Activated CD4-positive, alpha-beta T cell treated with anti-CD3 and anti-CD28 coated beads, Interleukin-2, amount 50 U/mL, for 24 hours (primary cell): Measurements from ENCODE around the gene CAPS.
A peak's percentile ranks its signal among the peaks of the same experiment; 100 is the strongest.

Experiments used
- DNase-seq, 2 donors: peaks; one replicate each; pipeline ENCODE4 v3.0.0-alpha.2; 2020; ENCODE audit warnings: low read depth in 1 of 2, low spot score in 1 of 2

Gene CAPS

DNA sequence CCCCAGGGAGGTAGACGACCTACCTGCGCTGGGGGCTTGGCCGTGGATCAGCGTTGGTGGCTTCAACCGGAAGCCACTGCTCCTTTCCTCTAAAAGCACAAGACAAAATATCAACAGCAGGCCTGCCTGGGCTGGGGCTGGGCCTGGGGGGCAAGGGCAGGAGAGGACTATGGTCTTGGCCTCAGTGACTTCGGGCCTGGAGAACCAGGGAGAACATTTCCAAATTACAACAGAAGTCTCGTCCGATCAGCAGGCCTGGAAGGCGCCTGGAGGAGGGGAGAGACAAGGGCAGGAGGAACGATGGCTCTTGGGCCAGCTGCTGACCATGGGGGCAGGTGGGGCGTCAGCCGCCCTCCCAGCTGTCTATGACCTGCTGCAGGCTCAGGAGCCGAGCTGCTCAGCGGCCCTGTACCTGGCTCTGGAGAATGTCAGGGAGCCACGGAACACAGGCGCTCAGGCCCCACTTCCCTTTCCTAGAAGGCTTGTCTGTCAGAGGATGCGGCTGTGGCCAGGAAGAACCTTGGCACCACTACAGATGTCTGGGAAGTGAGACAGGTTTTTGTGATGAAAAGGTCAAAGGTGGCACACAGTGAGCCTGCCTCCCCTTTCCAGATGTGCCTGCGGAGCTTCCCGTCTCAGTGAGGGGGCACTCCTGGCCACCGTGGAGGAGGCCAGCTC, 19.5 kb downstream of the CAPS start:
- DNase-seq = no peak

DNA sequence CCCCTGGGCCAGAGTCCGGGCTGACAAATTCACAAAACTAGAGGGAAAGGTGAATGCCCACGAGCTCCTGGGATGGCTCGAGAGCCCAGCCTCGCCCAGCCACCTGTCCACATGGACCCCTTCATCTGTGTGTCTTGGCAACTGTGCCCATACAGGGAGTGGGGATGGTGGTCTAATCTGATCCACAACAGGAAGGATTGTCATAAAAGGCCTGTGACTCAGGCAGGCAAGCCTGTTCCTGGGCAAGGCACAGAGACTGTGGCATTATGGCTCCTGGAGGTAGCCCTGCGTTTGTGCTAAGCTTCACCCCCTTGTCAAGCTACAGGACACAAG, 20.0 kb downstream of the CAPS start:
- no peak for DNase-seq

DNA sequence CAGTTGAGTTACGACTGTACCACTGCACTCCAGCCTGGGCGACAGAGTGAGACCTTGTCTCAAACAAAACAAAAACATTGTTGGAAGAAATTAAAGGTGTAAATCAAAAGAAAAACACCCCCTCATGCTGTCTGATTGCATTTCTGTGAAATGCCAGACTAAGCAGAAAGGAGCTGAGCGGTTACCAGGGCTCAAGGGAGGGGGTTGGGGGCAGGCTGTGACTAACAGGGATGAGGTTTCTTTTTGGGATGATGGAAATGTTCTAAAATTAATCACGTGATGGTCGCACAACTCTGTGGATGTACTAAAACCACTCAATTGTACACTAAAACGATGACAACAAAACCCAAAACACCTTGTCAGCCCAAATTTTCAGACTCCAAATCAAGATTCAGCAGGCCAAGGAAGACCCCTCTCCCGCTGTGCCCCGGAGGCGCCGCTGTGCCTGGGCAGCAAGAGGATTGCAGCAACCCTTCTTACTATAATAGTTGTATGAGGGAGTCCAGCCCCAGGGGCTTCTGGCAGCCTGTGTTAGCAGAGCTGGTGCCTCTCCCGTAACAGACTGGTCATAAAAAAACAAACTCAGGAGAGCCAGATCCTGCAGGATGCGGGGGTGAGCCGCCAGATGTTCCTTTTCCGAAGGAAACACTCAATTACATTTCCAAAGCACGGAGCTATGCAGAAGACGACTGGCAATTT, 20.9 kb downstream of the CAPS start:
- DNase-seq = no peak

DNA sequence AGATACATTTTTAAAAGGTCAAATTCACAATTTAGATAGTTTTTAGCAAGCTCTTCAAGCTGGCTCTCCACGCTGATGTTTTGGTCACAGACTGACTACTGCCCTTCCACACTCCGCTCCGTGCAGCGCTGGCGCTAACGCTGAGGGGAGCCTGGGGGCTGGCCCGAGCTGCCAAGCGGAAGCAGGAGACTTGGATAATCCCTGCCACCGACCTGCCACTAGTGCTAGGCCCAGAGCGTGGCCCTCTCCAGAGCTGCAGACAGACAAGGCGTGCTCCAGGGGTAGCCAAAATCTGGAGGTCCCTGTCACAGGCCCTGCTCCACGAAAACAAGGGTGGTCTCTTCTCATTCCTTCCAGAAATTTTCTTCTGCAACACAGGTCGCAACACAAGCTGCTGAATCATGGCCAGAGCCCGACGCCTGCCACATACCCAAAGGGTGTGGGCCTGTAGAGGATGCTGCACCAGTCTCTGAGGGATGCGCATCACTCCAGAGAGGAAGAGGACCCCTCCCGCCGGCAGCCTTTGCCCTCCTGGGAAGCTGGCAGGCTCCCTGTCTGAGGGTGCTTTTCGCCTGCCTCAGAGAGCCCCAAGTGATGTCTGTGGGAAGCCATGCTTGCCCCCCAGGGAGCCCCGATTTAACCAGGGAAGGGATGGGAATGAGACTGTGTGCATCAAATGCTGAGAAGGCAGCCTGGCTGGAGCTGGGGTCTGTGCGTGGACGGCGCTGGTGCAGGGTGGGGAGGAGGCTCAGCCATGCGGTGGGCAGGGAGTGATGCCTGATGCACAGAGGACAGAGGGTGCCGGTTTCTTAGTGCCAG, 21.6 kb downstream of the CAPS start:
- no peak for DNase-seq

DNA sequence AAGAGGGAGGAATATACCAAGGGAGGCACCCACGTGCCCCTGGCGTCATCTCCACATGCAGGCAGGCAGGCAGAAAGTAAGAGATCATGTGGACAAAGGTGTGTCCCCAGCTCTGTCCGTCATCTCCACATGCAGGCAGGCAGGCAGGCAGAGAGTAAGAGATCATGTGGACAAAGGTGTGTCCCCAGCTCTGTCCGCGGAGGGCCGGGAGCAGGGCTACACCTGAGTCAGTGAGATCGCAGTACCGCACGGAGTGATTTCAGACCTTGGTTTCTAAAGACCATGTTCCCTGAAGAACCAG, 22.2 kb downstream of the CAPS start:
- no peak for DNase-seq

DNA sequence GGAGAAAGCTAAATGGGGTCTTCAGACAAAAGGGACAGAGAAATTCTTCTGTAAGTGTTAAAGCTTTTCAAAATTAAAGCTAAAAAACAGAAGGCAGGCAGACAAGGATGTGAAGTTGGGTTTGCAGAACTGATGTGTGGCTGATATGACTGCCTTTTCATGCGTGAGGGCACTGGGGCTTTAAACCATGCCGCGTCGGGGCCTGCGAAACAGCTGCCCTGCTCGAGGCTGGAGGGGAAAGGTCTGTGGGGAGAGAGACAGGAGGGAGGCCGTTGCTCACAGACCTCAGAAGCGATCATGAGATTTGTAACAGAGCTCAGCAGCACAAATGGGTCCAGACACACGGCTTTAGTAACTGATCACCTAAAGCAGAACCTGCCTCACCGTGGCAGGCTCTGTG, 23.5 kb downstream of the CAPS start:
- no peak for DNase-seq

DNA sequence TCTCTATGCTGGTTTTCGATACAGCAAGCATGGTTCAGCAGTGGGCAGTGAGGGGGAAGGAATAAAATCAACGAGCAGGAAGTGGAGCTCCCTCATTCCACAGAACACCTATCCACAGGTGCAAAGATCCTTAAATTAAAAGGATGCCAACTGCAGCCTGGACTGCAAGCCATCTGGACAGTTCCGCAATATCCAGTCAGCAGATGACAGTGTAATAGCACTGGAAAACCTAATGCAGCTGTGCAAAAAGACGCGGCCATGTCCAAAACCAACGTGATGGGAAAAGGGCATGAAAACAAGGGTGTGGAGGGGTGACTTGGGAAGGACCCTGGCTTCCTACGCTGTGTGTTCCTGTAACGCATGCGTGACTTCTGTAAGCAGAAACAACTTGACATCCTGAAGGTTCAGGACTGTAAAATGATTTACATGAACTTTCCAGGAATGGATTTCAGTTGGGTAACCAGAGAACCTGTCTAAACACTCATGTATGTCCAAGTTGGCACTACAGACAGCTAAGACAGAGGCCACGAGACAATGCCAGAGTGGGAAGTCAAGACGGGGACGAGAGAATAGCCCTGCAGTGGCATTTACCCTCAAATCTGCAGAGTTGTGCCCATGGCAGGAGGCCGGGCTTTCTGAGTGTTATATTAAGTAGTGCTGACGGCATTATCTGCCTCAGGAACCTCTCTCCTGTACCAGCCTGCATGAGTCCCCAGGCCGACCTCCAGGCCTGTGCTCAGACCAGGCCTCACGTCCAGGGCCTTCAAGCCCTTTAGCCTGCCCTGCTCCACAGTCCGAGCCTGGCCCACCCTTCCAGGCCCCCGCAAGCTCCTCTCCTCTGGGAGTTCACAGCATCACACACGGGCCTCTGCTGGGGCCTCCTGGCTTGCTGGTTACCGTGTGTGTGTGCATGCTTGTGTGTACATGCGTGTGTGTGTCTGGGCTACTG, 26.5 kb downstream of the CAPS start:
- DNase-seq = no peak

DNA sequence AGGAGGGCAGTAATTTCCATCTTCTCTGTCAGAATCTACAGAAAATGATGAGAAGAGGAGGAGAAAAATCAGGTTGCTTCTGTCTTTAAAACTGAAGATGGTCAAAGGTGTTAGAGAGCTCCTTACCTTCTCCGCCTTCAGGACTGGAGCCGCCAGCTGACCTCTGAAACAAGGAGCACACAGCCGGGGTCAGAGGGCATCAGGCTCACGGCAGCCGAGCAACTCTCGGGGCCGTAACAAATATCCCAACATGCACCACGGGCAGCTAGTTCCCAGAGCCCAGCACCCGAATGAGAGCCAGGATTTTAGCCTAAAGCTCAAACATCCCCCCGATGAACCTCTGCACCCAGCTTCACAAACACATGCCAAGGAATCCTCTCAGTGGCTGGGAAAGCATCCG, 27.6 kb downstream of the CAPS start:
- no peak for DNase-seq

DNA sequence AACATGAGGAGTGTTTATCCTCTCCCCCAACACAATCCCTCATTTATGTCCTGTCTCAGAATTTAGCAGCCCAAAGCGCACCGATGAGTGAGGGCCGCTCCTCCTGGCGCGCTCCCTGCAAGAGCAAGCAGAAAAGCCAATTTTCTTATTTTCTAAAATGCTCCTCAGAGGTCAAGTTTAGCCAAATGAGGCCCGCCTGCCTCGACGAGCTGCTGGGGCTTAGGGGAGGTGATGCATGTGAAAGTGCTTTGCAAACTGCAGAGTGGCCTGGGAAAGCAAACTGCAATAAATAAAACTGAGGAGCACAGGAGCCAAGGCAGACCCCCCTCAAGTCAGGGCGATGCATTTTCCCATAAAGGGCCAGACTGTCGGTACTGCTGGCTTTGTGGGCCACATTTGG, 29.0 kb downstream of the CAPS start:
- no peak for DNase-seq

DNA sequence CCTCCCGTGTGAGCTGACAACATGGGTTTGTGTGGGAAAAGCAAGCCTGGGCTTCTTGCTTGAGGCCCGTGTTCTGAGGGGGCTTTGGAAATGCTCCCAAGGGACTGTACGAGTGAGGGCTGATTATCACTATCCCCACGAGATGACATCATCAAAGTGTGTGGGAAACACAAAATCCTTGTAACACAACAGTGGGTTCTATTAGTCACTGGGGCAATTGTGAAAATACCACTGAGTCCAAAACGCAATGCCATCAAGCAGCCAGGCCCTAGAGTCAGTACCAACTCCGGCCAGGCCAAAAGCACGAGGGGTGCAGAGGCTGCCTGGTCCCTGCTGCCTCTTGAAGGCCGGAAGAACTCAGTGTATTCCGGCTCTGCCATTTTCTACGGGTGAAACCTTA, 29.6 kb downstream of the CAPS start:
- DNase-seq = no peak

DNA sequence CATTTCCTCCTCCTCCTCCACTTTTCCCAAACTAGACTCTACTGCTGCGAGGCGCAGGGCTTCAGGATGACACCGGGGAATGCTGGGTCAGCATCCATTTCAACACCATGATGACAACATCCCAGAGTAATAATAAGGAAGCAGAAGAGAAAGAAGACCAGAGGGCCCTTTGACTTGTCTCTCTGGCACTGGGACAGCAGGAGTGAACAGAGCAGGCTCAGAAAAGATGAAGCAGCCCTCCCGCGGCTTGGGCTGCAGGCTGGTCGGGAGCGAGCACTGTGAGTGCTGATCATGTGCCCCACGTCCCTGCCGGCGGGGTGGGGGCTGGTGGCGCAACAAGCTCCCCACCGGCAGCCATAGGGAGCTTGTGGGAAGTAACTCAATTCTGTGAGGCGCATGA, 33.4 kb downstream of the CAPS start:
- DNase-seq = no peak

DNA sequence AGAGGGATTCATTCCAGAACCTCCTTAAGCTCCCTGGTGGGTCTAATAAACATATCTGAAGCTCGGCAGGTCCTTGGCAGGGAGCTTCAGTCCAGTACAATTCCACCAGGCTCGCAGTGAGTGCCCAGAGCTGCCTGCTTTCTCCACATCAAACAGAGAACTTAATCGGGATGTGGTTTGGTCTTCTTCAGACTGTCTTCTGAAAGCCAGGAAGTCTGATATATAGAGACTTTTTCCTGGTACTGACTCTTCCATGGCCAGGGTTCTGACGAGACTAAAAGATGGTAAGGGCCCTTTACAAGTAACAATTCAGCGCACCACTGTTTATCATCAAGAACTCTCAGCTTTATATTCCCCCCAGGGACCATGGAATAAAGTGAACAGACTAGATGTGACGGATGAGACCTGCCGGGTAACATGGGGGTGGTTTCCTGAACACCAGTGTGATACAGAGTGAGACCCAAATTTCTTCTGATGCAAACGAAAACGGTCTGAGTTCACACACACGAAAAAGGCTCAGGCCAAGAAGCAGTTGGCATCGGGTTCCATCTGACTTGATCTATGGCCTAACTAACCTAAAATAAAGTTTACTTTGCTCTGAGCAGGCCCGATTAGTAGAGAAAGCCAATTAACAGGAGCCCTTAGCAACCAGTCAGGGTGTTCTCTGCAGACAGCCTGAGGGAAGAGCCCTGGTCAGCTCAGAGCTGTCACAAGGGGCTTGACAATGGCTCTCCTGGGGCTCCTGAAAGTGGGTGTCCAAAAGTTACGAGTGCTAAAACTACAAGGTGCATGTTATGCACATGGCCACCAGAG, 34.9 kb downstream of the CAPS start:
- DNase-seq = no peak

DNA sequence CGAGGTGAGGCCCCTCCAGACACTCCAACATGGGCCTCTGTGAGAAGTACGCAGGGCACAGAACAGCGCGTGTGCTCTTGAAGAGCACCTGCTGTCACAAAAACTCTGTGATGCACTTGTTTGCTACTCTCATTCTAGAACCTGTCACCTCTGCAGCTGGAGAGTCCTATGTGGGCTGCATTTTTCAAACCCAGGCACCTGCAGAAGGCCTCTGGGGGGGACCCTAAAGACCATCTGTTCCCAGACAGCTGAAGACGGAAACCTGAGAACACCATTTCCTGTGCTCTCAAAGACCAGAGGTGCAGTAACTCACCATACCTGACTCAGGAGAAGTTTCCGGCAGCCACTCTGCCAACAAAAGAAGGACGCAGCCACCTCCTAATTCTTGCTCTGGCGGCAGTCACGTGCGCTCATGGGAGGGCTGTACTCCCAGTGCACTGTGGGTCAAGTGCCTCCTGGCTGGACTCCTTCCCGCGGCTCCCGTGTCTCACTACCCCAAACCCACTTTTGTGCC, 35.8 kb downstream of the CAPS start:
- peak in 1 of 2 donors; percentile 24 for DNase-seq

DNA sequence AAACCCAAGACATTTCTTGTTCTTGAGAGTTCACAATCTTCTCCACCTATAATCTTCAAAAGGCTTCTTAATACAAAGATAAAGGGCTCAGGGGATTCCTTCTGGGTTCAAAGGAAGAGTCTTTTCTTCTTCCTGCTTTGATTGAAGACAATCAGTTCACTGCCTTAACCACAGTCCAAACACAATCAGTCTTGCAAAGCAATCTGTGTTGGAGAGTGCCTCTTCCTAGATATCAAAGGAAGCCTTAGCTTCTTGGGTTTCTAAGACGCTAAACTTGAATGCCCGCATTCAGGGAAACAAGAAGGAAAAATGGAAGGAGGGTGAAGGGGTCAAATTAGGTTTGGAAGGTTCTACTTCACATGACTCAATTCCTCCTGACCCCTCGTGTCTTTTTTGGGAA, 36.7 kb downstream of the CAPS start:
- no peak for DNase-seq

DNA sequence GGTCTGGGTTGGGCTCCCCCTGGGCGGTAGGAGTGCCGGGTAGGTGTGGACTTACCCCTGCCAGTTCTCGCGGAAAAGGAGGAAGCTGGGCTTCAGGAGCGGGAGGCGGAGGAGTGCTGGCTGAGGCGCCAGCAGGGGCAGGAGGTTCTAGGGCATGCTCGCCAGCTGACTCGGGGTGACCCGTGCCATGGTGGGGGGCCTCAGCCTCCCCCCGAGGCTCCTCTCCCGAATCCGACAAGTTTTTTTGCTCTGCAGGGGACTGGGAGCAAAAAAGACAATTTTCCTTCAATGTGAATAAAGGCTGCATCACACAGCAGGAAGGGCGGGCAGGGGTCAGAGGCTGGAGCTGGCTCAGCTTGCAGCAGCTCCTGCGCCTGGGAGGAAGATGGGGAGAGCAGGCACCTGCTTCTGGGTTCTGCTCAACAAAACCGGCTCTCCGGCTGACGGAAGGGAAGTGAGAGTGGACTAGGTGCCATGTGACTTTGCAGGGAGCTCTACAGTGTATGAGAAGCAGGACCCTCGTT, 37.3 kb downstream of the CAPS start:
- no peak for DNase-seq

DNA sequence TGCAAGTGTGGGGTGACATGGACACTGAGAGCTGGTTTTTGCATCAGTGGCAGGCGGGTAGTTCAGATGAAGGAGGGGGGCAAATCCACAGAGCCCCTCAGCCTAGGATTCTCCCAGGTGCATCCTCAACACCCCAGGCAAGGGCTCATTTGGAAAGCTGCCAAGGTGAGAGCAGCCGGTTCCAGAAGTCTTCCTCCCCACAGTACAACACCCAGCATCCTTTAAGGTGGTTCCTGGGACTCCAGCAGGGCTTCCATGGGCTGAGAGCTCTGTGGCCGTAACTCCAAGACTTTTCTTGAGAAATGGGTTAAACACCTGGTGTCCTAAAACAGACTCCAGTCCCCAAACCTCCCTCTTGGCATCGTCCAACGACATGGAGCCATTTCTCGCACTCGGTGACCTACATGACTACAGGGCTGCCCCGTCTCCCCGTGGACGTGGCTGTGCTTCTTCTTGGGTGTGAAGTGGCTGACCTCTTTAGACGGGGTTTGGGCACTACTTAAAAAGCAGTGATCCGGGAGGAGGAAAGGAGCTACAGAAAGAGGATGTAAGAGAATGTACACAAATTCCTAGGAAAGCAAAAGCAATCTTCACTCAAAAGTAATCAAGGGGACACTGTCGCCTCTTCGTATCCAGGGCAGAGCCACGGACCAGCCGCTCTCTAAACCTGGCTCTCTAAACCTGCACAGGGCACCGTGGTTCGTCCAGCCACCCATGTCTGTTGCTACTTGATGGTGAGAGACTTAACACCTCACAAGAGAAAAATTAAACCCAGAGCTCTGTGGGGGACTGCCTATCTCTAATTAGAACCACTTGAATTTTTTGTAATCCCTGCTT, 38.4 kb downstream of the CAPS start:
- no peak for DNase-seq

DNA sequence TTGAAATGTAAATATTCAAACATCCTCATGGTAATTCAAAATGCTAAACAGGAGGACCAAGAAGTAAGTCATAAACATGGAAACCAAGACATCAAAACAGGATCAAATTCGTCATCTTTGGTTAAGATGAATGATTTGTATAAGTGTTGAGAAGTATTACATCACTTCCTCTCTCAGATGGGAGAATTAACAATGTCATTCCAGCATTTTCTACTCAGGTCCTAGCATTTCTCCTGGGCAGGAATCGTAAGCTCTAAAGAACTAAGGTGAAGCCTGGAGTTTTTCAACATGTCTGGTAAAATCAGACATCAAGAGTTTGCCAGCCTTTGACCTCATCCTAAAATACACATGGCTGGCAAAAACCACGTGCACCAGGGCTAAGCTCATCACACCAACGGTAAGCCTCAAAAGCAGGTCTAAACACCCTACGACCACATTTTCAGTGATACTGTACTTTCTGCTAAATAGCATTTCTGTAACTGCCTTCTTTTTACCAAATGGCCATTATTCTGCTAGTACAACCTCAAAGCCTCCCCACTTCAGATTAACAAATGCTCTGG, 39.1 kb downstream of the CAPS start:
- no peak for DNase-seq

DNA sequence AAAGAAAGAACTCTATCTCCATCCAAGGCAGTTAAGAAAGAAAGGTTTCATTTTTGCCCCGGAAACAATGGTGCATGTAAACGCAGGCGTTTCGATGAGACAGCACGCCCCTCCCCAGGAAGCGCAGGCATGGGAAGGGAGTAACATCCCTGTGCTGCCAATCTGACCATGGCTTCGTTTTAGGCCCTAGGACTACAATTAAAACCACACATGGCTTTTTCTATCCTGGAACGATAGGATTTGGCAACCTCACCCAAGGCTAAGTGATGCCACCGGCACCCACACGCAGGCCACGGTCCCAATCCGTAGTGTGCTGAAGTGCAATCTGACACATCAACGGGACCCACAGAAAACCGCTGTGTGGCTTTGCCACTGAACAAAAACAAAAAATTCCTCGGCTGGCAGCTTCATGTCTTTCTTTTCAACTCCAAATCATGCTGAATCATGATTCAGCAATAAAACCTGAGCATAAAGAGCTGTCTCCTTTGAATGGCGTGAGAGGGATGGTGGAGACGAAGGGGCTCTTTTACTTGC, 39.7 kb downstream of the CAPS start:
- no peak for DNase-seq

DNA sequence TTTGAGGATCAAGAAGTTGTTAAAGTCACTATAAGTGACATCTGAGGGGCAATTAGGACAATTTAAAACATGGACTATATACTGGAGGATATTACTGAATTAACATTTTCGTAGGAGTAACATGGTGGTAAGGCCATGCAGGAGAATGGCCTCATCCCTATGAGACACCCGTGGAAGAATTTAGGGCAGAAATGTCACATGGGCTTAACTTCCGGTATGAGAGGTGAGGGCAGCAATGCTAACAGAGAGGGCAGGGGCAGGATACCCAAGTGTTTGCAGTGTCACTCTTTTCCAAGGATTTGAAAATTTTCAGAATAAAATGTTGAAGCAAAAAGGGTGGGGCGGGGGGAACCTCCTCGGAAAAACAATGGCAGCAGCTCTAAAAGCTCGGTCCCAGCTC, 40.2 kb downstream of the CAPS start:
- DNase-seq = no peak
